Measurements from ENCODE around the gene LRFN2.

DNA sequence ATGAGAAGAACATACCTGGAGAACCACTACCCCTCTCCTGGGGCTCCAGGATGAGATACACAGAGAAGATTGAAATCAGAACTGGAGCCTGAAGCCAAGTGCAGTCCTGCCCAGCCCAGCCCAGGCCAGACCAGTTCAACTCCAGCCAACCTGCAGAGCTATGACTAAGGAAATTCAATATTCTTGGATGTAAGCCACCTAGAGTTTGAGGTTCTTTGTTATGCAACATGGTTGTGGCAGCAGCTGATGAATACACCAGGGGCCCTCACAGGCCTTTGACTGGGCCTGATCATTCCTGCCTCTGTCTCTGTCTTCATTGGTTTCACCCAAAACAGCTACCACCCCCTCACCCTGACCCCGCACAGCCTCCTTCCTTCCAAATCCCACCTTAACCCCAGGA is 167.8 kb downstream of the LRFN2 start:
- TF ChIP-seq, protein P1, sequence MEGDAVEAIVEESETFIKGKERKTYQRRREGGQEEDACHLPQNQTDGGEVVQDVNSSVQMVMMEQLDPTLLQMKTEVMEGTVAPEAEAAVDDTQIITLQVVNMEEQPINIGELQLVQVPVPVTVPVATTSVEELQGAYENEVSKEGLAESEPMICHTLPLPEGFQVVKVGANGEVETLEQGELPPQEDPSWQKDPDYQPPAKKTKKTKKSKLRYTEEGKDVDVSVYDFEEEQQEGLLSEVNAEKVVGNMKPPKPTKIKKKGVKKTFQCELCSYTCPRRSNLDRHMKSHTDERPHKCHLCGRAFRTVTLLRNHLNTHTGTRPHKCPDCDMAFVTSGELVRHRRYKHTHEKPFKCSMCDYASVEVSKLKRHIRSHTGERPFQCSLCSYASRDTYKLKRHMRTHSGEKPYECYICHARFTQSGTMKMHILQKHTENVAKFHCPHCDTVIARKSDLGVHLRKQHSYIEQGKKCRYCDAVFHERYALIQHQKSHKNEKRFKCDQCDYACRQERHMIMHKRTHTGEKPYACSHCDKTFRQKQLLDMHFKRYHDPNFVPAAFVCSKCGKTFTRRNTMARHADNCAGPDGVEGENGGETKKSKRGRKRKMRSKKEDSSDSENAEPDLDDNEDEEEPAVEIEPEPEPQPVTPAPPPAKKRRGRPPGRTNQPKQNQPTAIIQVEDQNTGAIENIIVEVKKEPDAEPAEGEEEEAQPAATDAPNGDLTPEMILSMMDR (IDR thresholded peaks at IDR 0.05), result no peak
- peak in 1 of 3 donors; percentile 9 for TF ChIP-seq POLR2AphosphoS5 (IDR thresholded peaks at IDR 0.05)
- TF ChIP-seq POLR2A (IDR thresholded peaks at IDR 0.05), result no peak

All from breast epithelium (tissue), 3 donors.